GM18507 (cell line): ENCODE data around the gene IL1RAP.

Experiments
- DNase-seq: peaks from one replicate; pipeline ENCODE4 v3.0.0; 2011; ENCODE audit warnings: low read depth; ENCODE audit not compliant: insufficient read length; ENCODE audit errors: extremely low spot score
- FAIRE-seq: peaks from 2 replicates; lab custom pipeline; 2011; peaks lifted over from hg19 to GRCh38; lab: Jason Lieb, UNC

IL1RAP gene

DNA sequence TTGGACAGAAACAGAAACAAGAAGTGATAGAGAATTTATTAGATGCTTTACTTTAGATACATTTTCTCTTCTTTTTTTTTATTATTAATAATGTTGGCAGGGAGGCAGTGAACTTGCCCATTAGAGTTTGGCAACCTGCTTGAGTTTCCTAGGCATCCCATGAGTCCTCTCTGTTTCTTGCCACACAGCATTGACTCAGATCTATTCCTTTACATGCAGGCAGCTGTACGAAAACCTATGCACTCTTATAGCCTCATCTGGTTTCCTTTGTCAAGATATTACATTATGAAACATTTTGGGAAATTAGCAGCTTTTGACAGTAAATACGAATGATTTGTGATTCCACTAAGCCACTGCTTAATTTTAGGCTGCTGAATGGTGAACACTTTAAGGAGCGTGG, 23.3 kb downstream of the IL1RAP start:
- DNase-seq: no peak
- no peak for FAIRE-seq

DNA sequence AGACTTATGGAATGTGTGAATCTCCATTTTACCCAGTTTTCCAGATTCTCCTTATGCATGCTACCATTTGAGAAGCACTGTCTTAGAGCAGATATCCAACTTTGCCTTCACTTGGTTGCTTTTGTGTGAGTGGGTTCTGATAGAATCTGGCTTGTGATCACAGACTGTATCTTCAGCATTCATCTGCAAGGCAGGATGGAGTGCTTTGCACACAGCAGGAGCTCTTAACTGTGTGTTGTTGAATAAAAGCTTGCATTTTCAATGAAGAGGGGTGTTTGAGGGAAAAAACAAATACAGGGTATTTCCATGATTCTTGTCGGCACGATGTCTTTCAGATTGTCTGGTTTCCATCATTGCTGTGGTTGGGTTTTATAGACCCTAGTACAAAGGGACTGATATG, 24.4 kb downstream of the IL1RAP start:
- DNase-seq: no peak
- FAIRE-seq: no peak

GRCh38 chr3:190539526-190539925, 25.6 kb downstream of the IL1RAP start:
- DNase-seq (no peak), FAIRE-seq (no peak)

DNA sequence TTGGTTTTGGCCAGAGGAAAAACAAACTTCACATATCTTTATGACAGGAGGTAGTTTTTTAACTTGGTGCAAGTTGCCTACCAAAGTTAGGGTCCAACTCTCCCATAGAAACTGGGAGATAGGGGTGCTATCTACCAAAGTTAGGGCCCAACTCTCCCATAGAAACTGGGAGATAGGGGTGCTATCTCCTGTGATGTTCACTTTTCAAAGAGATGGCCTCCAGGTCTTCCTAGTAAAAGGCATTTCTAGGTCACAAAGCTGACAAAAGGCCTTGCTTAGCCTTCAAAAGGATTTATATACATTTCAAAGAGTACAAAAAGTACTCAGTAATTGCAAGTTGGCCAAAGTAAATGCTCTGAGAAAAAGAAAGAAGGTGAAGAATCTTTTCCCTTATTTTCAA, 27.1 kb downstream of the IL1RAP start:
- no peak for DNase-seq
- no peak for FAIRE-seq

DNA sequence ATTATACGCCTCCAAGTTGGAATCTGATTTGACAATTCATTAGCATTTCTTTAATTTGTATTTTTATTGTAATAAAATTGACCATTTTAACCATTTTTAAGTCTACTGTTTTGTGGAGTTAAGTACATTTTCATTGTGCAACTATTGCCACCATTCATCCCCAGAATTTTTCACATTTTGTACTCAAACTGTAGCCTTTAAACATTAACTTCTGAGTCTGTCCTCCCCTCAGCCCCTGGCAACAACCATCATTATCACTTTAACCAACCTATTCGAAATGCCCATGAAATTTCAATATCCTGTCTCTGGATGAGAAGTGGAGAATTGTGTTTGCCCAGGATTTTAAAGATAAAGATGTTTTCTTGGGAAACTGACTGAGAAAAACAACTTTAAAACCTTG, 27.7 kb downstream of the IL1RAP start:
- no peak for FAIRE-seq
- DNase-seq: no peak

- no peak for DNase-seq
- no peak for FAIRE-seq
Observed at GRCh38 chr3:190542846-190543245, 29.0 kb downstream of the IL1RAP start.

- DNase-seq (no peak), FAIRE-seq (no peak)
Observed at GRCh38 chr3:190543671-190544070, 29.8 kb downstream of the IL1RAP start.

- DNase-seq: no peak
- no peak for FAIRE-seq
Observed at GRCh38 chr3:190545191-190545590, 31.3 kb downstream of the IL1RAP start.

DNA sequence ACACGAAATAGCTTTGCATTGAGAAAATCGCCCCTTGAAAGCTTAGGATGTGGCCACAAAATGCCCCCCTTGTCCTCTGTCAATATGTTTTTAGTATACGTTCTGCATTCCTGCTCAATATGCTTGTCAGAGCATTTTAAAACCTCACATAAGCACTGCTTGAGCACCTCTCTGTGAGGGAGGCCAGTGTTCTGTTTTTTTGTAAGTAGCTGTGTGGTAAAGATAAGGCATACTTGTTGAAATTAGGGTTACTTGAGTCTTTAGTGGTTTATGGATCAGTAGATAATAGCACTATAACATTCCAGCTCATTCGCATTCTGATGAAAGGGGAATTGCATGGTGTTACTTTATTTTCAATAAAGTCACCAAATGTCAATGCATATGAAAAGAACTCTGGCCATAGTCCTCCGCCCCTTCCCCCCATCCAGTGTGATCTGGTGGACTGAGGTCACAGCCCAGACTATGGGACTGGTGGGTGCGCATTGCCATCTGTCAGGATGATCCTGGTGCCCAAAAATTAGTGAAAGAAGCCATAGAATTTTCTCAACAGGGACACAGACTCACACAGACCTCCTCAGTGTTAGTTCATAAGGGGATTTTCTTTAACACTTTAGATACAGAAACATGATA, 33.1 kb downstream of the IL1RAP start:
- no peak for DNase-seq
- no peak for FAIRE-seq

DNA sequence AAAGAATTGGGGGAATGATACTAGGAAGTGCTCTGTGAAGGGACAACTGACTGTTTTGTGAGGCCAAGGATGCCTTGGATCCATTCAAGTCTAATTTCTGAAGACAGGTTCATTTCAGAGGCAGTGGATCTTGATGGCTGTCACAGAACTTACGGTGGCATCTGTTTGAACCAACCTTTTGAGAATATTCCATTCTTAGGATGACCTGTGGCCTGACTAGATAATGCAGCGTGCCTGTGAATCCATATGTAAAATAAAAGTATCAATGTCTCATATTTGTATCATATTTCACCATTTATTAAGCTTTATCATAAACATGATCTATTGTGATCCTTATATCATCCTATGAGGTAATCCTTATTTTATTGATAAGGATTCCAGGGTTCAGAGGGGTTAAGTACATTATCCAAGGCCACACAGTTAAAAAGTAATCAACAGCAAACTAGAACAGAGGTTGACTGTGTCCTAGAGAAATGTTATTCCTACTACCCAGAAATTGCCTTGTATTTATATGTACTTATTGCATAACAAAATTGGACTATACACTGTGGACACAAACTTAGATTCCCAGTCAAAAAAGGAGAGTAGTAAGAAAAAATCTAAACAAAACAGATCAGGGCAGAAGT, 34.3 kb downstream of the IL1RAP start:
- no peak for FAIRE-seq
- no peak for DNase-seq

- DNase-seq: no peak
- FAIRE-seq: no peak
Observed at GRCh38 chr3:190552021-190552420, 38.1 kb downstream of the IL1RAP start.

GRCh38 chr3:190552969-190553759, 39.3 kb downstream of the IL1RAP start:
- FAIRE-seq (no peak), DNase-seq (no peak)

DNA sequence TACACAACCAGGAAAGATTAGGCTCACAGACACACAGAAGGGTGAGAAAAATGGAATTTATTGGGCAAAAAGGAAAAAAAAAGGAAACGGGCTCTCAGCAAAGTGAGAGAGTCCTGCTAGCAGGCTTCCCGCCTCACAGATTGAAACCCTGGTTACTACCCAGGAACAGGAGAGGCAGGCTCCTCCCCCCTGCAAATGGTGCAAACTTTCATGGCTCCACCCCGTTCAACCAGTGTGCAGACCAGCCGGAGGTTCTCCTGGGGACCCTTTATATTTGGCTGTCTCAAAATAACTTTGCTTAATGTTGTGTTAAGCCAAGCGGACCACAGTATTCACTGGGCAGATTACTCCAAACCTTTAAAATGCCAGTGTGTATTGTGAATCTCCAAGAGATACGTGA, 40.3 kb downstream of the IL1RAP start:
- DNase-seq (no peak), FAIRE-seq (no peak)

DNA sequence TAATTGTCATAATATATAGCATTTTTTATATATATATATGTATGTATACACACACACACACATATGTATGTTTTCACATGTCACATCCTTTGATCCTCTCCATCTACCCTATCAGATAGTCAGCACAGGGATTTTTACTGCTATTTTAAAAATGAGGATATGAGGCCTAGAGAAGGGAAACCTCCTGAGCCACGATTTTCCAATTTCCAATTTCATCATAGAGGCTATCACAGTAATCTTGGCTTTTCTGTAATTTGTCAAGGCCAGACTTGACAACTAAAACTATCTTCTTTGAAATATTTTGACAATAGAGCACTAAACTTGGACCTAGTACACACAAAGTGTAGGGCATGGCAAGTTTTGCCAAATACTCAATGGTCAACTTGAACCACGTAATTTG, 42.5 kb downstream of the IL1RAP start:
- DNase-seq (no peak), FAIRE-seq (no peak)

DNA sequence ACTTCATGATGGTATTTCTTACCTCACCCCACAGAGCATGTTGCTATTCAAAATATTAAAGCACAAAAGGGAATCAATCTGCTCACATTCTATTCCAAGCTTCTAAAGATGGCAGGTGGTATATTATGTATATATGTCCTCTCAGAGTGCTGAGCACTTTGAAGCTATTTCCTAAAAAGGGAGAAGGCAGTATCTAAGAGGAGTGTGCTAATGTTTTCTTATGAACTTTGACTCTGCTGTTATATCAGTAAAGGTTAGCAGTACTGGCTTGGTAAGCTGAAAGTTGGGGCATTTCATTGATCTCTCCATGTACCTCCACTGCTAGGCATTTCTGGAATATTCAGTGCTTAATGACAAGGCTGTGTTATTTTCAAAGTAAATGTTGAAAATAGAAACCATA, 43.4 kb downstream of the IL1RAP start:
- DNase-seq: no peak
- FAIRE-seq: no peak

DNA sequence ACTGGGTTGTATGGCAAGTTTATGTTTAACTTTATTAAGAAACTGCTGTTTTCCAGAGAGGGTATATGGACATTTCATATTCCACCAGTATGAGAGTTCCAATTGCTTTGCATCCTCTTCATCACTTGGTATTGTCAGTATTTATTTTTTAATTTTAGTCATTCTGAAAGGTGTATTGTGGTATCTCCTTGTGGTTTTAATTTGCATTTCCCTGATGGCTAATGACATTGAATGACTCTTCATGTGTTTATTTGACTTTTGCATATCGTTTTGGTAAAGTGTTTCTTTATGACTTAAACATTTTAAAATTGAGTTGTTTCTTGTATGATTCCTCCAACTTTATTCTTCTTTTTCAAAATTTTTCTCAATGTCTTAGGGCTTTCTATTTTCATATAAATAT, 44.4 kb downstream of the IL1RAP start:
- FAIRE-seq (no peak), DNase-seq (no peak)

DNA sequence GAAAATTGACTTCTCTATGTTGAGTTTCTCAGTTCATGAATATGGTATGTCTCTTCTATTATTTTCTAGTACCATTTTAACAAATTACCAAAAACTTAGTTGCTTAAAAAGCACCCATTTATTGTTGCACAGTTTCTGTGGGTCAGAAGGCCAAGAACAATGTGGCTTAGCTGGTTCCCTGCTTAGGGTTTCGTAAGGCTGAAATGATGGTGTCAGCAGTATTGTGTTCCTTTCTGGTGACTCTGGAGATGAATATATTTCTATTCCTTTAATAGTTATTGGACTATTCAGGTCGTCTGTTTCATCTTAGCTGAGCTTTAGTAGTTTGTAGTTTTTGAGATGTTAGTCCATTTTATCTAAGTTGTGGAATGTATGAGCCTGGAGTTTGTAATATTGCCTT, 44.9 kb downstream of the IL1RAP start:
- no peak for FAIRE-seq
- DNase-seq: no peak

DNA sequence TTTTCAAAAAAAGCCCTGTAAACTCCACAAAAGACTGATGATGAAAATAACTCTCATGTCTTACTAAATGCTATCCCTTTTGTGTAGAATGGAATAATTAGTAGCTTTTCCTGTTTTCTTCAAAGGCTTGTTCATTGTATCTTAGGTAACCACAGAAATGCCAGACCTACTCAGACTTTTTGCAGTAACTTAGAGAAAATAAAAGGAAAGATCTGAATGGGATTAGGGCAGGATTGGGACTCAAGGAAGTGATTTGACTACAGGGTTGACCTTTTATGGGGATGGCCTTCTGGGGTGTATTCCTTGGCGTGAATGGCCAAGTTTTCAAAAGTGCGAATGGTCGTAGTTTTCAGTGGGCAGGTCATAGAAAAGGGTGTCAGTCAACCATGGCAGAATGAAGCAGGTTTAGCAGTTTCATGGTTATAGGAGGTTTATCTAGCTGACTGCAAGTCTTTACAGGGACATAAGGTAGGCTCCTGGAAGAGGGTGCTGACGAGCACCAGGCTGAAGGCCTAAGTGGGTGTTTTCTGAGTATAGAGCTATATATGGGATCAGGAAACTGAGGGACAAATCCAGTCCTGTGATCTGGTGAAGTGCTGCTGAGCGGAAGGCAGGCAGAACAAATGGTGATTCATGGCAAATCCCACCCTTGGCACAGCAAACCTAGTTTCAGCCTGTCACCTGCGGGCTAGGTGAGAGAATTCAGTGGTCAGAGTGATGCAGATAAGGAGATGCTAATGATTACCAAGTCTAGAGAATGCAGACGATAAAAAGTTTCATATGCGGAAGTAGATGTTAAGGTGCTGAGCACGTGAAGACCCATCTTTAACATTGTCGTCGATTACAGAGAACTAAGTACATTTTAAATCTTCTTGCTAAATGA, 46.4 kb downstream of the IL1RAP start:
- no peak for FAIRE-seq

DNA sequence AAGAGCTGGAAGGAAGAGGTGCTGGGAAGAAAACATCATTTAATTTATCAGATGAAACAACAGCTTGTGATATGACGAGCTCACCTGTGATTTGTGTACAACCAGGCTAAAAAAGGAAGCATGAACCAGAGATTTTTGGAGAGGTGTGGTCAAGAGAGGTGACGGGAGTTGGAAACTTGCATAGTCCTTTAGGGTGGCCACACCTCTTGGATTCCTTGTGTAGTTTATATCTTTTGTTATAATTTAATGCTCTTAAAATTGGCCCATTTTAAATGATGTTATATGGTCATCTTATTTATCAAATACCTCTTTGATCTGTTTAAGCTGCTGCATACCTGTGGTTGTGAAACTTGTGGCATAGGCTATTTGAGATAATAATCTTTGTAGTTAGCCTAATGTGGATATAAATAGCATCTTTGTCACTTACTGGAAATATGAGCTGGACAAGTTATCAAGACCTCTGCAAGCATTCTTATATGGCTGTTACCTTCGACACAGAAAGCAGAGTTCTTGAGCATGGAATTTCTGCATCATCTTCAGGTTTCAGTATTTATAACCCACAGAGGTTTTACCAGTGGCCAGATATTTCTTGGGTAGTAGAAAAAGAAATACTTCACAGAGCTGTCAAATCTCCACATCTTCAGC, 49.1 kb downstream of the IL1RAP start:
- DNase-seq (no peak), FAIRE-seq (no peak)

More for the DNA sequence above, 46.4 kb downstream of the IL1RAP start:
- no peak for DNase-seq

- DNase-seq: no peak
- no peak for FAIRE-seq
Observed at GRCh38 chr3:190564175-190564574, 50.3 kb downstream of the IL1RAP start.
